ENCODE measurements around the gene GRID2.

GRCh38 chr4:92433272-92433758, 129.5 kb downstream of the GRID2 start:
- TF ChIP-seq, protein P1, sequence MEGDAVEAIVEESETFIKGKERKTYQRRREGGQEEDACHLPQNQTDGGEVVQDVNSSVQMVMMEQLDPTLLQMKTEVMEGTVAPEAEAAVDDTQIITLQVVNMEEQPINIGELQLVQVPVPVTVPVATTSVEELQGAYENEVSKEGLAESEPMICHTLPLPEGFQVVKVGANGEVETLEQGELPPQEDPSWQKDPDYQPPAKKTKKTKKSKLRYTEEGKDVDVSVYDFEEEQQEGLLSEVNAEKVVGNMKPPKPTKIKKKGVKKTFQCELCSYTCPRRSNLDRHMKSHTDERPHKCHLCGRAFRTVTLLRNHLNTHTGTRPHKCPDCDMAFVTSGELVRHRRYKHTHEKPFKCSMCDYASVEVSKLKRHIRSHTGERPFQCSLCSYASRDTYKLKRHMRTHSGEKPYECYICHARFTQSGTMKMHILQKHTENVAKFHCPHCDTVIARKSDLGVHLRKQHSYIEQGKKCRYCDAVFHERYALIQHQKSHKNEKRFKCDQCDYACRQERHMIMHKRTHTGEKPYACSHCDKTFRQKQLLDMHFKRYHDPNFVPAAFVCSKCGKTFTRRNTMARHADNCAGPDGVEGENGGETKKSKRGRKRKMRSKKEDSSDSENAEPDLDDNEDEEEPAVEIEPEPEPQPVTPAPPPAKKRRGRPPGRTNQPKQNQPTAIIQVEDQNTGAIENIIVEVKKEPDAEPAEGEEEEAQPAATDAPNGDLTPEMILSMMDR (optimal IDR thresholded peaks at IDR 0.05 in 1 of 3, IDR thresholded peaks at IDR 0.05 in 1 of 3, conservative IDR thresholded peaks at IDR 0.05 in 1 of 3; ENCODE audit: extremely low read depth in 1 of 3, insufficient read depth in 2 of 3, low read length in 3 of 3): no peak
- TF ChIP-seq EZH2 (IDR thresholded peaks at IDR 0.05; ENCODE audit: low read length): no peak
